ENCODE data around the gene CERKL. TPM values are rescaled to one million over a fixed set of nuclear protein-coding genes. Genes with fewer than 3 reads are reported as not detected.

Gene CERKL
- total RNA-seq, 1 donor from 2014 or later, result 0.18 TPM

- Mint-ChIP-seq H3K36me3 (ENCODE audit: low read depth) (no peaks in the 10 kb centered on the region), H3K4me1 (no peaks in the 10 kb centered on the region), H3K27me3 (peaks cover 18% of the 10 kb centered on the region), H3K27ac (no peak overlapping the region), H3K4me3 (no peak overlapping the region), H3K9me3 (no peaks in the 10 kb centered on the region)
- TF ChIP-seq, protein P1, sequence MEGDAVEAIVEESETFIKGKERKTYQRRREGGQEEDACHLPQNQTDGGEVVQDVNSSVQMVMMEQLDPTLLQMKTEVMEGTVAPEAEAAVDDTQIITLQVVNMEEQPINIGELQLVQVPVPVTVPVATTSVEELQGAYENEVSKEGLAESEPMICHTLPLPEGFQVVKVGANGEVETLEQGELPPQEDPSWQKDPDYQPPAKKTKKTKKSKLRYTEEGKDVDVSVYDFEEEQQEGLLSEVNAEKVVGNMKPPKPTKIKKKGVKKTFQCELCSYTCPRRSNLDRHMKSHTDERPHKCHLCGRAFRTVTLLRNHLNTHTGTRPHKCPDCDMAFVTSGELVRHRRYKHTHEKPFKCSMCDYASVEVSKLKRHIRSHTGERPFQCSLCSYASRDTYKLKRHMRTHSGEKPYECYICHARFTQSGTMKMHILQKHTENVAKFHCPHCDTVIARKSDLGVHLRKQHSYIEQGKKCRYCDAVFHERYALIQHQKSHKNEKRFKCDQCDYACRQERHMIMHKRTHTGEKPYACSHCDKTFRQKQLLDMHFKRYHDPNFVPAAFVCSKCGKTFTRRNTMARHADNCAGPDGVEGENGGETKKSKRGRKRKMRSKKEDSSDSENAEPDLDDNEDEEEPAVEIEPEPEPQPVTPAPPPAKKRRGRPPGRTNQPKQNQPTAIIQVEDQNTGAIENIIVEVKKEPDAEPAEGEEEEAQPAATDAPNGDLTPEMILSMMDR (IDR thresholded peaks at IDR 0.05), result no peak
- POLR2A ChIA-PET, result no interaction called here
- no peak for DNase-seq
- CTCF ChIA-PET, result no interaction called here
- intact Hi-C loops (cut with micrococcal nuclease), result no loop called here
- no peak for ATAC-seq (ENCODE audit: low read depth)
Measured at GRCh38 chr2:181694271-181694670, 37.4 kb upstream of the CERKL start.

- CTCF ChIA-PET, result no interaction called here
- H3K9me3 Mint-ChIP-seq, result no peaks in the 10 kb centered on the region
- no peak for DNase-seq
- intact Hi-C loops (cut with micrococcal nuclease), result no loop called here
- peaks cover 7% of the 10 kb centered on the region for H3K4me1 Mint-ChIP-seq
- TF ChIP-seq, protein P1 (IDR thresholded peaks at IDR 0.05), result no peak
- ATAC-seq (ENCODE audit: low read depth), result no peak
- H3K27ac Mint-ChIP-seq, result no peak overlapping the region
- H3K36me3 Mint-ChIP-seq (ENCODE audit: low read depth), result no peaks in the 10 kb centered on the region
- peaks cover 36% of the 10 kb centered on the region for H3K27me3 Mint-ChIP-seq
- POLR2A ChIA-PET, result no interaction called here
- H3K4me3 Mint-ChIP-seq, result no peak overlapping the region
Measured at GRCh38 chr2:181690860-181691259, 34.0 kb upstream of the CERKL start.

GRCh38 chr2:181686576-181687185, 29.8 kb upstream of the CERKL start:
- DNase-seq (no peak), ATAC-seq (ENCODE audit: low read depth) (no peak)
- intact Hi-C loops (cut with micrococcal nuclease), result loop anchor here (10.0 kb wide), 2 partner anchors 382 to 1348 kb away; partner anchors contain the start of gene NCKAP1
- Mint-ChIP-seq H3K27ac (no peak overlapping the region), H3K9me3 (no peaks in the 10 kb centered on the region), H3K4me1 (peaks cover 38% of the 10 kb centered on the region), H3K4me3 (no peak overlapping the region), H3K27me3 (peaks cover 67% of the 10 kb centered on the region), H3K36me3 (ENCODE audit: low read depth) (no peaks in the 10 kb centered on the region)
- TF ChIP-seq, protein P1 (IDR thresholded peaks at IDR 0.05), result no peak
- ChIA-PET CTCF (no interaction called here), POLR2A (no interaction called here)

GRCh38 chr2:181685150-181685688, 28.3 kb upstream of the CERKL start:
- H3K36me3 Mint-ChIP-seq (ENCODE audit: low read depth), result no peaks in the 10 kb centered on the region
- TF ChIP-seq, protein P1 (IDR thresholded peaks at IDR 0.05), result no peak
- no peak for DNase-seq
- intact Hi-C loops (cut with micrococcal nuclease), result loop anchor here (10.0 kb wide), 2 partner anchors 380 to 1350 kb away; partner anchors contain the start of gene NCKAP1
- H3K27me3 Mint-ChIP-seq, result peaks cover 76% of the 10 kb centered on the region
- no peak overlapping the region for H3K27ac Mint-ChIP-seq
- no peaks in the 10 kb centered on the region for H3K9me3 Mint-ChIP-seq
- ATAC-seq (ENCODE audit: low read depth), result no peak
- H3K4me3 Mint-ChIP-seq, result no peak overlapping the region
- peaks cover 51% of the 10 kb centered on the region for H3K4me1 Mint-ChIP-seq
- ChIA-PET CTCF (interaction anchor here (1.2 kb wide), 1 partner anchor 30 kb away, joined by 4 read pairs; no protein-coding TSS in a partner anchor), POLR2A (no interaction called here)

- no peak for DNase-seq
- Mint-ChIP-seq H3K9me3 (no peaks in the 10 kb centered on the region), H3K27ac (no peak overlapping the region), H3K36me3 (ENCODE audit: low read depth) (no peaks in the 10 kb centered on the region), H3K4me1 (peaks cover 51% of the 10 kb centered on the region), H3K27me3 (peaks cover 76% of the 10 kb centered on the region), H3K4me3 (peak overlapping the region; percentile 36)
- ChIA-PET POLR2A (no interaction called here), CTCF (no interaction called here)
- intact Hi-C loops (cut with micrococcal nuclease), result loop anchor here (1.0 to 10.0 kb wide), 4 partner anchors 8 to 1350 kb away; partner anchors contain the start of genes ITPRID2 and NCKAP1
- ATAC-seq (ENCODE audit: low read depth), result no peak
- TF ChIP-seq, protein P1 (IDR thresholded peaks at IDR 0.05), result no peak
Measured at GRCh38 chr2:181684454-181685149, 27.7 kb upstream of the CERKL start.
